HUES48 (cell line): Measurements from ENCODE around the gene SLC15A1.

ENCODE experiments used
- H3K27ac ChIP-seq: one replicate; pipeline ENCODE4 v1.7.0; 2013; ENCODE audit warnings: low read depth, low read length, inconsistent platforms
- H3K27me3 ChIP-seq: 2 replicates; pipeline ENCODE4 v1.6.1; 2013; ENCODE audit warnings: mild to moderate bottlenecking, low read length; ENCODE audit not compliant: control insufficient read depth, insufficient read depth
- H3K36me3 ChIP-seq: 2 replicates; pipeline ENCODE4 v1.6.1; 2013; ENCODE audit warnings: low read length; ENCODE audit not compliant: control insufficient read depth, insufficient read depth
- H3K4me1 ChIP-seq: 2 replicates; pipeline ENCODE4 v1.6.1; 2013; ENCODE audit warnings: mild to moderate bottlenecking, low read length; ENCODE audit not compliant: control insufficient read depth, insufficient read depth
- H3K4me3 ChIP-seq: 2 replicates; pipeline ENCODE4 v1.5.1; 2013; ENCODE audit warnings: mild to moderate bottlenecking, low read depth, low read length
- H3K9ac ChIP-seq: 2 replicates; pipeline ENCODE4 v1.6.1; 2013; ENCODE audit warnings: mild to moderate bottlenecking, low read depth, low read length, moderate library complexity
- H3K9me3 ChIP-seq: 2 replicates; pipeline ENCODE4 v1.6.1; 2013; ENCODE audit warnings: low read length; ENCODE audit not compliant: control insufficient read depth, insufficient read depth

The SLC15A1 gene

GRCh38 chr13:98781470-98781869 lies 29.0 kb upstream of the SLC15A1 start:
- Histone ChIP-seq H3K4me3 (no peak overlapping the region), H3K27ac (no peak overlapping the region), H3K9ac (no peak overlapping the region), H3K4me1 (no peaks in the 10 kb centered on the region), H3K9me3 (0 out of 2 replicates have a peak, but pooled peaks cover 2% of the 10 kb centered on the region), H3K27me3 (no peaks in the 10 kb centered on the region), H3K36me3 (no peaks in the 10 kb centered on the region)

GRCh38 chr13:98781045-98781444 lies 28.6 kb upstream of the SLC15A1 start:
- Histone ChIP-seq H3K4me1 (no peaks in the 10 kb centered on the region), H3K9me3 (0 out of 2 replicates have a peak, but pooled peaks cover 2% of the 10 kb centered on the region), H3K4me3 (no peak overlapping the region), H3K36me3 (no peaks in the 10 kb centered on the region), H3K27me3 (no peaks in the 10 kb centered on the region), H3K9ac (no peak overlapping the region), H3K27ac (no peak overlapping the region)

- no peak overlapping the region for H3K9ac ChIP-seq
- no peaks in the 10 kb centered on the region for H3K27me3 ChIP-seq
- H3K4me3 ChIP-seq, result no peak overlapping the region
- H3K36me3 ChIP-seq, result no peaks in the 10 kb centered on the region
- no peak overlapping the region for H3K27ac ChIP-seq
- H3K4me1 ChIP-seq, result no peaks in the 10 kb centered on the region
- 0 out of 2 replicates have a peak, but pooled peaks cover 2% of the 10 kb centered on the region for H3K9me3 ChIP-seq
Observed at GRCh38 chr13:98780451-98780850, 28.0 kb upstream of the SLC15A1 start.

- no peaks in the 10 kb centered on the region for H3K4me1 ChIP-seq
- no peak overlapping the region for H3K4me3 ChIP-seq
- H3K9me3 ChIP-seq, result 0 out of 2 replicates have a peak, but pooled peaks cover 2% of the 10 kb centered on the region
- H3K36me3 ChIP-seq, result no peaks in the 10 kb centered on the region
- H3K9ac ChIP-seq, result no peak overlapping the region
- H3K27me3 ChIP-seq, result no peaks in the 10 kb centered on the region
- H3K27ac ChIP-seq, result no peak overlapping the region
Observed at GRCh38 chr13:98779695-98780094, 27.2 kb upstream of the SLC15A1 start.

GRCh38 chr13:98778749-98779148 lies 26.3 kb upstream of the SLC15A1 start:
- Histone ChIP-seq H3K4me1 (no peaks in the 10 kb centered on the region), H3K27me3 (no peaks in the 10 kb centered on the region), H3K4me3 (no peak overlapping the region), H3K27ac (no peak overlapping the region), H3K9me3 (0 out of 2 replicates have a peak, but pooled peaks cover 2% of the 10 kb centered on the region), H3K36me3 (no peaks in the 10 kb centered on the region), H3K9ac (no peak overlapping the region)

- no peaks in the 10 kb centered on the region for H3K27me3 ChIP-seq
- H3K4me1 ChIP-seq, result no peaks in the 10 kb centered on the region
- no peak overlapping the region for H3K27ac ChIP-seq
- H3K4me3 ChIP-seq, result no peak overlapping the region
- H3K9ac ChIP-seq, result no peak overlapping the region
- H3K36me3 ChIP-seq, result no peaks in the 10 kb centered on the region
- 0 out of 2 replicates have a peak, but pooled peaks cover 2% of the 10 kb centered on the region for H3K9me3 ChIP-seq
Observed at GRCh38 chr13:98776644-98777043, 24.2 kb upstream of the SLC15A1 start.

GRCh38 chr13:98775844-98776598 lies 23.5 kb upstream of the SLC15A1 start:
- H3K4me3 ChIP-seq, result no peak overlapping the region
- H3K27ac ChIP-seq, result no peak overlapping the region
- H3K4me1 ChIP-seq, result no peaks in the 10 kb centered on the region
- 0 out of 2 replicates have a peak, but pooled peaks cover under 1% of the 10 kb centered on the region for H3K9me3 ChIP-seq
- H3K27me3 ChIP-seq, result no peaks in the 10 kb centered on the region
- no peaks in the 10 kb centered on the region for H3K36me3 ChIP-seq
- no peak overlapping the region for H3K9ac ChIP-seq

- no peaks in the 10 kb centered on the region for H3K9me3 ChIP-seq
- H3K9ac ChIP-seq, result no peak overlapping the region
- H3K36me3 ChIP-seq, result no peaks in the 10 kb centered on the region
- no peak overlapping the region for H3K27ac ChIP-seq
- no peaks in the 10 kb centered on the region for H3K4me1 ChIP-seq
- H3K4me3 ChIP-seq, result no peak overlapping the region
- no peaks in the 10 kb centered on the region for H3K27me3 ChIP-seq
Observed at GRCh38 chr13:98775386-98775785, 22.9 kb upstream of the SLC15A1 start.

GRCh38 chr13:98774776-98775175 lies 22.3 kb upstream of the SLC15A1 start:
- H3K9me3 ChIP-seq, result no peaks in the 10 kb centered on the region
- no peaks in the 10 kb centered on the region for H3K4me1 ChIP-seq
- H3K36me3 ChIP-seq, result no peaks in the 10 kb centered on the region
- no peak overlapping the region for H3K27ac ChIP-seq
- H3K4me3 ChIP-seq, result no peak overlapping the region
- H3K9ac ChIP-seq, result no peak overlapping the region
- no peaks in the 10 kb centered on the region for H3K27me3 ChIP-seq

- Histone ChIP-seq H3K27ac (no peak overlapping the region), H3K36me3 (no peaks in the 10 kb centered on the region), H3K4me3 (no peak overlapping the region), H3K4me1 (no peaks in the 10 kb centered on the region), H3K27me3 (no peaks in the 10 kb centered on the region), H3K9me3 (no peaks in the 10 kb centered on the region), H3K9ac (no peak overlapping the region)
Observed at GRCh38 chr13:98773921-98774320, 21.4 kb upstream of the SLC15A1 start.

- Histone ChIP-seq H3K27me3 (no peaks in the 10 kb centered on the region), H3K27ac (no peak overlapping the region), H3K9me3 (no peaks in the 10 kb centered on the region), H3K4me1 (no peaks in the 10 kb centered on the region), H3K9ac (no peak overlapping the region), H3K36me3 (no peaks in the 10 kb centered on the region), H3K4me3 (no peak overlapping the region)
Observed at GRCh38 chr13:98772794-98773452, 20.5 kb upstream of the SLC15A1 start.
